Omental fat pad (tissue), 4 donors: ENCODE results near the gene KRT13. TPM values are rescaled to one million over a fixed set of nuclear protein-coding genes. Genes with fewer than 3 reads are reported as not detected.

ENCODE experiments used
- ATAC-seq: fragments of 150-250 bp; one replicate; pipeline ENCODE4 v1.9.1; 2016; ENCODE audit warnings: mild to moderate bottlenecking, moderate library complexity; ENCODE audit not compliant: low FRiP score
- DNase-seq: peaks from one replicate; pipeline ENCODE4 v3.0.0-alpha.2; 2019; ENCODE audit warnings: low spot score
- CTCF ChIP-seq, 3 donors: fragments of 450-650 bp; IDR thresholded peaks; one replicate each; pipeline ENCODE4 v1.5.1; 2016 to 2017; ENCODE audit warnings: antibody characterized with exemption in 3 of 3, mild to moderate bottlenecking in 3 of 3, moderate library complexity in 2 of 3
- total RNA-seq, 4 donors: library from RNA; depleted of rRNA; stranded (reverse); fragments of >200 nt; gene quantifications; one replicate each; pipeline ENCODE4 v1.1.0, GENCODE V29; 2016

The KRT13 gene
- total RNA-seq, 4 donors from 2014 or later, result 0.65 TPM; not detected in 3

GRCh38 chr17:41512546-41513167 is 7.2 kb upstream of the KRT13 start:
- DNase-seq (no peak), ATAC-seq (no peak)
- no peak for TF ChIP-seq CTCF (IDR thresholded peaks at IDR 0.05)

GRCh38 chr17:41511716-41512115 is 6.3 kb upstream of the KRT13 start:
- DNase-seq (no peak), ATAC-seq (no peak)
- TF ChIP-seq CTCF (IDR thresholded peaks at IDR 0.05), result no peak

- ATAC-seq, result no peak
- no peak for TF ChIP-seq CTCF (IDR thresholded peaks at IDR 0.05)
- no peak for DNase-seq
Observed at GRCh38 chr17:41511116-41511515, 5.7 kb upstream of the KRT13 start.

GRCh38 chr17:41510251-41511065 is 5.0 kb upstream of the KRT13 start:
- no peak for DNase-seq
- ATAC-seq, result no peak
- TF ChIP-seq CTCF (IDR thresholded peaks at IDR 0.05), result no peak

- DNase-seq, result no peak
- TF ChIP-seq CTCF (IDR thresholded peaks at IDR 0.05), result no peak
- ATAC-seq, result no peak
Observed at GRCh38 chr17:41507315-41507880, 2.0 kb upstream of the KRT13 start.

- no peak for TF ChIP-seq CTCF (IDR thresholded peaks at IDR 0.05)
- DNase-seq (no peak), ATAC-seq (no peak)
Observed at GRCh38 chr17:41505809-41506767, 676 bp upstream of the KRT13 start.
